Central memory CD8-positive, alpha-beta T cell (primary cell): ENCODE data around the gene HTT.
A peak's percentile ranks its signal among the peaks of the same experiment; 100 is the strongest.

Experiments used
- ATAC-seq: fragments of 150-1000 bp; cut with Tn5 transposase; replicated peaks from 2 replicates; pipeline ENCODE4 v1.10.0; 2022; ENCODE audit warnings: mild to moderate bottlenecking, moderate FRiP score, moderate number of reproducible peaks; ENCODE audit not compliant: poor library complexity, severe bottlenecking; ENCODE audit errors: extremely low read depth
- DNase-seq, 2 donors: peaks; one replicate each; pipeline ENCODE4 v3.0.0; 2021; ENCODE audit warnings: low spot score in 2 of 2
- H3K27ac Mint-ChIP-seq: one replicate; pipeline ENCODE4 v1.8.0; 2022; ENCODE audit warnings: low read depth, mild to moderate bottlenecking, moderate library complexity, mixed read lengths
- H3K27me3 Mint-ChIP-seq: one replicate; pipeline ENCODE4 v1.8.0; 2022; ENCODE audit warnings: mixed read lengths
- H3K36me3 Mint-ChIP-seq: one replicate; pipeline ENCODE4 v1.8.0; 2022; ENCODE audit warnings: mild to moderate bottlenecking, moderate library complexity, mixed read lengths; ENCODE audit not compliant: insufficient read depth
- H3K4me1 Mint-ChIP-seq: one replicate; pipeline ENCODE4 v1.8.0; 2022; ENCODE audit warnings: mixed read lengths
- H3K4me3 Mint-ChIP-seq: one replicate; pipeline ENCODE4 v1.8.0; 2022; ENCODE audit warnings: mild to moderate bottlenecking, moderate library complexity, mixed read lengths
- H3K9me3 Mint-ChIP-seq: one replicate; pipeline ENCODE4 v1.8.0; 2022; ENCODE audit warnings: mixed read lengths

HTT gene

GRCh38 chr4:3177426-3177825 lies 102.9 kb downstream of the HTT start:
- no peaks in the 10 kb centered on the region for H3K27me3 Mint-ChIP-seq
- peaks cover 50% of the 10 kb centered on the region for H3K36me3 Mint-ChIP-seq
- no peak overlapping the region for H3K4me3 Mint-ChIP-seq
- H3K9me3 Mint-ChIP-seq = no peaks in the 10 kb centered on the region
- H3K27ac Mint-ChIP-seq = no peak overlapping the region
- peaks cover 5% of the 10 kb centered on the region for H3K4me1 Mint-ChIP-seq
- DNase-seq (no peak), ATAC-seq (no peak)

- ATAC-seq (no peak), DNase-seq (no peak)
- Mint-ChIP-seq H3K9me3 (no peaks in the 10 kb centered on the region), H3K36me3 (peaks cover 47% of the 10 kb centered on the region), H3K27ac (no peak overlapping the region), H3K27me3 (no peaks in the 10 kb centered on the region), H3K4me1 (peaks cover 5% of the 10 kb centered on the region), H3K4me3 (no peak overlapping the region)
These were observed 103.4 kb downstream of the HTT start for GRCh38 chr4:3177905-3178304.

GRCh38 chr4:3178351-3178750 lies 103.9 kb downstream of the HTT start:
- Mint-ChIP-seq H3K4me1 (peaks cover 5% of the 10 kb centered on the region), H3K9me3 (no peaks in the 10 kb centered on the region), H3K36me3 (peaks cover 43% of the 10 kb centered on the region), H3K27ac (no peak overlapping the region), H3K4me3 (no peak overlapping the region), H3K27me3 (no peaks in the 10 kb centered on the region)
- ATAC-seq (no peak), DNase-seq (no peak)

DNA sequence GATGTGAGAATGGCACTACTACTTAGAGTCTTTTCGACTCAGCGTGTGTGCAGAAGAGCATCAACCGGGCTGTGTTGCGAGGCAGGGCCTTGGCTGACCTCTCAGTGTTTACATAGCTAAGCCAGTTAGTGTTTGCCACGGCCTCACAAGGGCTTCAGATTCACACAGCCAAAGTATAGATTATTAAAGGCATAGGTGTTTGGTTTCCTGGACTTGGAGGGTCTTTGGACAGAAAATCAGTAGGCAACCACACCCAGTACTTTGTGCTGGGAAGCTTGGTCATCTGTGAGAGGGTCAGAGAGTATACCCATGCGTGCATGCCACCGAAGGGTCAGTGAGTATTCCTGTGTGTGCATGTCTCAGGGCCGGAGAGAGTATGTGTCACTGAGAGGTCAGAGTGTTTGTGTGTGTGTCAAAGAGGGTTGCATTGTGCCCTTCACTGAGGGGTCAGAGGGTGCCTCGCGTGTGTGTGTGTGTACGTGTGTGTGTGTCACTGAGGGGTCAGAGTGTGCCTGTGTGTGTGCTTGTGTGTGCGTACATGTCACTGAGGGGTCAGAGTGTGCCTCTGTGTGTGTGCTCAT lies 104.7 kb downstream of the HTT start:
- ATAC-seq (no peak), DNase-seq (no peak)
- Mint-ChIP-seq H3K9me3 (no peaks in the 10 kb centered on the region), H3K4me1 (peaks cover 11% of the 10 kb centered on the region), H3K27ac (peak overlapping the region; percentile 71), H3K4me3 (no peak overlapping the region), H3K27me3 (no peaks in the 10 kb centered on the region), H3K36me3 (peaks cover 48% of the 10 kb centered on the region)

DNA sequence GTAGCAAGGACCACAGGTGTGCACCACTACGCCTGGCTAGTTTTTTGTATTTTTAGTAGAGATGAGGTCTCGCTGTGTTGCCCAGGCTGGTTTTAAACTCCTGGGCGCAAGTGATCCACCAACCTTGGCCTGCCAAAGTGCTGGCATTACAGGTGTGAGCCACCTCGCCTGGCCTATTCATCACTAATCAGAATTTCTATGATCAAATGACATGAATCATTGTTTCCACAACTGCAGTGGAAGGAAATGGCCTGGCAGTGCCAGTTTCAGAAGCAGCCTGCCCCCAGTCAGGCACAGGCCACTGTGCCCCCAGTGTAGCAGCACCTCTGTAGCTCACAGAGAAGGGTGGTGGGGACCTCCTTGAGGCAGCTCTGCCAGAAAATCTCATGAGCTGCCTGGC lies 108.5 kb downstream of the HTT start:
- H3K36me3 Mint-ChIP-seq = peaks cover 41% of the 10 kb centered on the region
- no peak for DNase-seq
- H3K27ac Mint-ChIP-seq = peak overlapping the region; percentile 42
- ATAC-seq = no peak
- H3K9me3 Mint-ChIP-seq = no peaks in the 10 kb centered on the region
- H3K4me1 Mint-ChIP-seq = peaks cover 17% of the 10 kb centered on the region
- no peak overlapping the region for H3K4me3 Mint-ChIP-seq
- H3K27me3 Mint-ChIP-seq = no peaks in the 10 kb centered on the region

- Mint-ChIP-seq H3K36me3 (peaks cover 31% of the 10 kb centered on the region), H3K4me1 (peaks cover 17% of the 10 kb centered on the region), H3K9me3 (no peaks in the 10 kb centered on the region), H3K27me3 (no peaks in the 10 kb centered on the region), H3K27ac (peak overlapping the region; percentile 37), H3K4me3 (no peak overlapping the region)
- no peak for ATAC-seq
- no peak for DNase-seq
These were observed 110.2 kb downstream of the HTT start for GRCh38 chr4:3184725-3185124.

DNA sequence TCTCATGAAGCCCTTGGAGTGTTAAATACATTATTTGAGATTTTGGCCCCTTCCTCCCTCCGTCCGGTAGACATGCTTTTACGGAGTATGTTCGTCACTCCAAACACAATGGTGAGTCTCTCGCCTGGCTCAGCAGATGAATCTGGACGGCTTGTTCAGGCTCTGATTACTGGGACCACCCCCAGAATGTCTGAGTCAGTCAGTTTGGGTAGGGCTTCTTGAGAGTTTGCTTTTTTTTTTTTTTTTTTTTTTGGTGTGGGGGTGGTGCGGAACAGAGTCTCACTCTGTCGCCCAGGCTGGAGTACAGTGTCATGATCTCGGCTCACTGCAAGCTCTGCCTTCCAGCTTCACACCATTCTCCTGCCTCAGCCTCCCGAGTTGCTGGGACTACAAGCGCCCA lies 112.1 kb downstream of the HTT start:
- no peak overlapping the region for H3K4me3 Mint-ChIP-seq
- H3K36me3 Mint-ChIP-seq = peaks cover 22% of the 10 kb centered on the region
- H3K9me3 Mint-ChIP-seq = no peaks in the 10 kb centered on the region
- ATAC-seq (no peak), DNase-seq (no peak)
- H3K4me1 Mint-ChIP-seq = peaks cover 28% of the 10 kb centered on the region
- no peaks in the 10 kb centered on the region for H3K27me3 Mint-ChIP-seq
- no peak overlapping the region for H3K27ac Mint-ChIP-seq

DNA sequence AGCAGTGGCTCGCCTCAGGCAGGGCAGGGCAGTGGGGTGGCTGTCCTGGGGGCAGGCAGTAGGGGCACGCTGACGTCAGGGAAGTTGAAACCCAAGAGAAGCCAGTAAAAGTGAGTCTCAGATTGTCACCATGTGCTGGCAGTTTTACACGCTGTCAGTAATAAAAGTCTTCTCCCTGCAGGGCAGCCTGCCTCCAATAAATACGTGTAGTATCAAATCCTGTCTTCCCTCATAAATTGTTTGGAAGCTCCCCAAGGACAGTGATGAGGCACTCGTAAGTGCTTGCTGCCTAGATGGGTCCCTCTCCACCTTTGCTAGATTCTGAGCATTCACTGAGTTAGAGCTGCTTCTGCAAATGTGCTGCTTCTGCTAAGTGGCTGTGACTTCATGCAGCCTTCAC lies 113.6 kb downstream of the HTT start:
- peaks cover 43% of the 10 kb centered on the region for H3K4me1 Mint-ChIP-seq
- H3K27ac Mint-ChIP-seq = no peak overlapping the region
- H3K36me3 Mint-ChIP-seq = peaks cover 23% of the 10 kb centered on the region
- no peaks in the 10 kb centered on the region for H3K9me3 Mint-ChIP-seq
- ATAC-seq (no peak), DNase-seq (no peak)
- H3K4me3 Mint-ChIP-seq = no peak overlapping the region
- no peaks in the 10 kb centered on the region for H3K27me3 Mint-ChIP-seq

DNA sequence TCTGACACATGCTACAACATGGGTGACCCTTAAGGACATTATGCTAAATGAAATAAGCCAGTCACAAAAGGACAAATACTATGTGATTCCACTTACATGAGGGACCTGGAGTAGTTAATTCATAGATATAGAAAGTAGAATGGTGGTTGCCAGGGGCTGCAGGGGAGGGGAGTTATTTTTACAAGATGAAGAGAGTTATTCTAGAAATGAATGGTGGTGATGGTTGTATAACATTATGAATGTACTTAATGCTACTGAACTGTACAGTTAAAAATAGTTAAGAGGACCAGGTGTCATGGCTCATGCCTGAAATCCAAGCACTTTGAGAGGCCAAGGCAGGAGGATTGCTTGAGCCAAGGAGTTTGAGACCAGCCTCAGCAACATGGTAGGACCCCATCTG lies 115.0 kb downstream of the HTT start:
- Mint-ChIP-seq H3K27me3 (no peaks in the 10 kb centered on the region), H3K9me3 (no peaks in the 10 kb centered on the region), H3K27ac (peak overlapping the region; percentile 88), H3K36me3 (peaks cover 18% of the 10 kb centered on the region), H3K4me3 (no peak overlapping the region), H3K4me1 (peaks cover 51% of the 10 kb centered on the region)
- DNase-seq = no peak
- no peak for ATAC-seq

- H3K27ac Mint-ChIP-seq = peak overlapping the region; percentile 88
- H3K36me3 Mint-ChIP-seq = peaks cover 17% of the 10 kb centered on the region
These were observed 116.1 kb downstream of the HTT start for GRCh38 chr4:3190549-3190948.

DNA sequence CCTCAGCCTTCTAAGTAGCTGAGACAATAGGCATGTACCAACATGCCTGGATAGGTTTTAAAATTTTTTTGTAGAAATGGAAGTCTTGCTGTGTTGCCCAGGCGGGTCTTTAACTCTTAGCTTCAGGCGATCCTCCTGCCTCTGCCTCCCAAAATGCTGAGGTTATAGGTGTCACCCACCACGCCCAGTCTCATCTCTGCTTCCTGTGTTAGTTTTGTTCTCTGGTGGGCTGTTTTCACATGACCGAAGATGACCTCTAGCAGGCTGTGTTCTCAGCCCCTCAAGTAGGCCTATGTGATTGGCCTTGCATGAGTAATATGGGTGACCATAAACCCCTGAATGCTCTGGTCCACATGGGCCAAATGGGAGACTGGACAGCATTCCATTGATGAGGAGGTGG lies 117.7 kb downstream of the HTT start:
- H3K27ac Mint-ChIP-seq = peak overlapping the region; percentile 88
- peak; percentile 75 for ATAC-seq
- H3K27me3 Mint-ChIP-seq = no peaks in the 10 kb centered on the region
- H3K4me3 Mint-ChIP-seq = peak overlapping the region; percentile 54
- no peaks in the 10 kb centered on the region for H3K9me3 Mint-ChIP-seq
- peaks cover 13% of the 10 kb centered on the region for H3K36me3 Mint-ChIP-seq
- peaks cover 73% of the 10 kb centered on the region for H3K4me1 Mint-ChIP-seq
- DNase-seq = peak in 1 of 2 donors; percentile 51

More at GRCh38 chr4:3190549-3190948, 116.1 kb downstream of the HTT start:
- DNase-seq = no peak
- Mint-ChIP-seq H3K4me3 (no peak overlapping the region), H3K27me3 (no peaks in the 10 kb centered on the region), H3K4me1 (peaks cover 56% of the 10 kb centered on the region), H3K9me3 (no peaks in the 10 kb centered on the region)
- ATAC-seq = no peak

DNA sequence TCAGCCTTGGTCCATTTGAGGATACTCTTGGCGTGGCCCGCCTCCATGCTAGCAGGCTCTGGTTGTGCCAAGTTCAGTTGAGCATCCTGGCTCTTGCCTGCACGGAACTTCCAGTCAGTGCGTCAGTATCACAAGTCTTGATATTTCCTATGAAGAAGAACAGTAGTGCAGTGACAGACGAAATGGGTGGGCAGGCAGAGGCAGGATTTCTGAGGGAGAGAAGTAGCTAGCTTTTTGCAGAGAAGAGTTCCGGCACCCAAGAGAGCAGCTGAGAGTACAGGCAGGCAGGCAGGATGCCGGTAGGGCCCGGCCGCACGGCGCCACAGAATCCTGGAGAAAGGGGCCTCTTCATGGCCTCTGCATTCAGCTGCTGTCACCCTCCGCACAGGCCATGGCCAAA lies 118.3 kb downstream of the HTT start:
- DNase-seq (no peak), ATAC-seq (peak; percentile 35)
- Mint-ChIP-seq H3K4me1 (peaks cover 79% of the 10 kb centered on the region), H3K27ac (peak overlapping the region; percentile 88), H3K27me3 (no peaks in the 10 kb centered on the region), H3K36me3 (peaks cover 8% of the 10 kb centered on the region), H3K4me3 (peak overlapping the region; percentile 54), H3K9me3 (no peaks in the 10 kb centered on the region)

DNA sequence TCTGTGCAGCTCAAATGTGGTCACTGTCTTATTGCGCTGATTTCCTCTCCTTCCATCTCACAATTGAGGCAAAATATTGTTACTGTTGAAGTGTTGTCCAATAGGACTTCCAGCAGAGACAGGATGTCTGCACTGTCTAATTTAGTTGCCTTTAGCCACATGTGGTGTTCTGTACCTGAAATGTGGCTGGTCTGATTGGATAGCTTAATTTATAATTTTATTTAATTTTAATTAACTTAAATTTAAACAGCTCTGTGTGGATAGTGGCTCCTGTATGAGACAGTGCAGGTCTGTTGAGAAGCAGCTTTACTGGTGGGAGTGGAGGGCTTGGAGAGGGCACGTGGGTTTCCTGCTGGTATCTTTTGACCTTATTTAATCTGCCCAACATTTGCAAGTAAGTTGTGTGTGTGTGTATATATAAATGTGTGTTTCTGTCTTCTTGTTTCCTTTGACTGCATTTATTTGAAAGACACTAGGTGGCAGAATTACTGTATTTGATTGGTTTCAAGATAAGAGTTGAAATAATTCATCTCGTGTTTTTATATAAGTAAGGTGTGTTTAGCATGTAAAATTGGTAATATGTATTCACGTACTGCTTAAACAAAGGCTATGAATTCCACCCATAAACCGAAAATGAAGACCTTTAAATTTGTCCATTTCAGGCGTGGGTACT lies 119.2 kb downstream of the HTT start:
- Mint-ChIP-seq H3K36me3 (peaks cover 7% of the 10 kb centered on the region), H3K4me1 (peaks cover 79% of the 10 kb centered on the region)

More for the DNA sequence above, 119.2 kb downstream of the HTT start:
- Mint-ChIP-seq H3K9me3 (no peaks in the 10 kb centered on the region), H3K4me3 (peak overlapping the region; percentile 15), H3K27me3 (no peaks in the 10 kb centered on the region), H3K27ac (peak overlapping the region; percentile 88)
- DNase-seq = no peak
- no peak for ATAC-seq
